Measurements from ENCODE around the gene PTPN18. TPM values are rescaled to one million over a fixed set of nuclear protein-coding genes. Genes with fewer than 3 reads are reported as not detected.
A peak's percentile ranks its signal among the peaks of the same experiment; 100 is the strongest.

Gene PTPN18
- total RNA-seq, 1 experiment from 2014 or later, result 16.3 TPM

GRCh38 chr2:130373808-130374365 lies 18.0 kb downstream of the PTPN18 start:
- Histone ChIP-seq H2BK15ac (ENCODE audit: low read depth, low read length) (no peak overlapping the region), H4K8ac (replicated peaks; ENCODE audit: insufficient read length, low read depth, low read length) (no peak overlapping the region), H2AFZ (ENCODE audit: low read length) (no peak overlapping the region), H3K79me1 (ENCODE audit: insufficient read depth, low read depth, low read length, poor library complexity, severe bottlenecking) (no peaks in the 10 kb centered on the region), H4K20me1 (ENCODE audit: control insufficient read depth, insufficient read depth, insufficient read length) (no peaks in the 10 kb centered on the region), H3K14ac (ENCODE audit: insufficient read depth, low read length) (no peak overlapping the region), H3K79me2 (ENCODE audit: insufficient read depth, low read length) (no peaks in the 10 kb centered on the region), H3T11ph (ENCODE audit: low read length) (no peak overlapping the region), H3K56ac (ENCODE audit: insufficient read length, low read depth, low read length) (no peak overlapping the region), H2BK120ac (ENCODE audit: low read depth, low read length, poor library complexity, severe bottlenecking) (no peak overlapping the region), H3K9me3 (ENCODE audit: control insufficient read depth, low read depth, low read length) (no peaks in the 10 kb centered on the region), H3K23ac (ENCODE audit: insufficient read length, low read depth, low read length) (no peak overlapping the region), H3K27ac (ENCODE audit: insufficient read length, low read depth, low read length) (no peak overlapping the region), H2AK5ac (ENCODE audit: insufficient read length, low read length) (no peak overlapping the region), H2BK20ac (ENCODE audit: low read depth, low read length, poor library complexity, severe bottlenecking) (no peak overlapping the region), H2BK12ac (ENCODE audit: insufficient read length, low read depth, low read length) (no peak overlapping the region), H3K18ac (ENCODE audit: insufficient read length, low read depth, low read length) (no peak overlapping the region), H4K91ac (ENCODE audit: insufficient read length, low read depth, low read length) (no peak overlapping the region), H3K4me2 (ENCODE audit: insufficient read depth, insufficient read length, low read length) (no peak overlapping the region), H3K4me1 (ENCODE audit: insufficient read depth, low read length) (no peaks in the 10 kb centered on the region; the same call in 1 of the 2 replicates), H4K5ac (ENCODE audit: insufficient read length, low read depth, low read length) (no peak overlapping the region), H3K4ac (ENCODE audit: low read depth, low read length) (no peak overlapping the region), H3K9ac (ENCODE audit: extremely low read depth, insufficient read length, low read length) (no peak overlapping the region), H3K23me2 (ENCODE audit: insufficient read length, low read depth, low read length, poor library complexity, severe bottlenecking) (peaks cover 8% of the 10 kb centered on the region), H3K27me3 (ENCODE audit: insufficient read depth, low read length) (no peaks in the 10 kb centered on the region), H2BK5ac (ENCODE audit: insufficient read length, low read length) (no peak overlapping the region)
- DNase-seq, result no peak
- Mint-ChIP-seq H3K27me3 (ENCODE audit: low read depth) (peaks cover 7% of the 10 kb centered on the region), H3K9me3 (no peaks in the 10 kb centered on the region; a peak in 1 of 5 replicates), H3K4me3 (peak overlapping the region; percentile 84 to 85; a peak in 3 of 5 replicates), H3K36me3 (ENCODE audit: insufficient read depth in 1 of 3, low read depth in 3 of 3) (peaks cover 8 to 28% (median 20%) of the 10 kb centered on the region in 3 experiments), H3K27ac (no peak overlapping the region), H3K4me1 (peaks cover 23 to 33% of the 10 kb centered on the region in 2 experiments)
- TF ChIP-seq CTCF (conservative IDR thresholded peaks at IDR 0.05), result no peak
- no CpG with 5 or more reads among the region's 3 CpGs for WGBS (ENCODE audit: extremely low coverage, insufficient read length, low lambda C conversion rate)
